GM12891 (cell line): ENCODE measurements around the gene COL15A1.

ENCODE experiments used
- PAX5 ChIP-seq: IDR thresholded peaks from 2 replicates; pipeline ENCODE4 v1.6.1; 2011; ENCODE audit warnings: low read length, moderate library complexity, mild to moderate bottlenecking; ENCODE audit not compliant: insufficient read depth, severe bottlenecking
- POLR2A ChIP-seq: IDR thresholded peaks from 2 replicates; pipeline ENCODE4 v1.6.1; 2011; ENCODE audit warnings: low read depth, low read length, control low read depth
- POLR2AphosphoS5 ChIP-seq: IDR thresholded peaks from 2 replicates; pipeline ENCODE4 v1.6.1; 2011; ENCODE audit warnings: low read depth, low read length, control low read depth
- SPI1 ChIP-seq: IDR thresholded peaks from 2 replicates; pipeline ENCODE4 v1.6.1; 2011; ENCODE audit warnings: low read depth, low read length, control low read depth
- TAF1 ChIP-seq: IDR thresholded peaks from 2 replicates; pipeline ENCODE4 v1.6.1; 2011; ENCODE audit warnings: low read depth, low read length, control low read depth

GRCh38 chr9:99051851-99052250 is 108.1 kb downstream of the COL15A1 start:
- TF ChIP-seq POLR2A (no peak), TAF1 (no peak), POLR2AphosphoS5 (no peak), PAX5 (no peak), SPI1 (no peak)
